ENCODE measurements around the gene ADAP1.

Gene ADAP1

DNA sequence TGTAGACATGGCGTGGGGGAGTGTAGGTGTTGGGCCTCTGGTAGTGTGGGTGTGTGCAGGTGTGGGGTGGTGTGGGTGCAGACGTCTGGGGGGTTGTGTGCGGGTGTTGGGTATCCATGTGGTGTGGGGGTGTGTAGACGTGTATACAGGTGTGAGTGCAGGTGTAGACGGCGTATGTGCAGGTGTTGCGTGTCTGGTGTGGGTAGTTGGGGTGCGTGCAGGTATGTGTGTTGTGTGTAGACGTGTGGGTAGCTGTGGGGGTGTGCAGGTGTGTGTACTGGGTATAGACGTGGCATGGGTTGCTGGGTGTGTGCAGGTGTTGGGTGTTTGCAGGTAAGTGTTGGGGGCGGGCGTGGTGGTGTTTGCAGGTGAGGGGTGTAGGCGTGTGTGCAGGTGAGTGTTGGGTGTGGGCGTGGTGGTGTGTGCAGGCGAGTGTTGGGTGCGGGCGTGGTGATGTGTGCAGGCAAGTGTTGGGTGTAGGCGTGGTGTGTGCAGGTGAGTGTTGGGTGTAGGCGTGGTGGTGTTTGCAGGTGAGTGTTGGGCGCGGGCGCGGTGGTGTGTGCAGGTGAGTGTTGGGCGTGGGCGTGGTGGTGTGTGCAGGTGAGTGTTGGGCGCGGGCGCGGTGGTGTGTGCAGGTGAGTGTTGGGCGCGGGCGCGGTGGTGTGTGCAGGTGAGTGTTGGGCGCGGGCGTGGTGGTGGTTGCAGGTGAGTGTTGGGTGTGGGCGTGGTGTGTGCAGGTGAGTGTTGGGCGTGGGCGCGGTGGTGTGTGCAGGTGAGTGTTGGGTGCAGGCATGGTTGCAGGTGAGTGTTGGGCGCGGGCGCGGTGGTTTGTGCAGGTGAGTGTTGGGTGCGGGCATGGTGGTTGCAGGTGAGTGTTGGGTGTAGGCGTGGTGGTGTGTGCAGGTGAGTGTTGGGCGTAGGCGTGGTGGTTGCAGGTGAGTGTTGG is 61.6 kb downstream of the ADAP1 start:
- DNase-seq, result no peak

DNA sequence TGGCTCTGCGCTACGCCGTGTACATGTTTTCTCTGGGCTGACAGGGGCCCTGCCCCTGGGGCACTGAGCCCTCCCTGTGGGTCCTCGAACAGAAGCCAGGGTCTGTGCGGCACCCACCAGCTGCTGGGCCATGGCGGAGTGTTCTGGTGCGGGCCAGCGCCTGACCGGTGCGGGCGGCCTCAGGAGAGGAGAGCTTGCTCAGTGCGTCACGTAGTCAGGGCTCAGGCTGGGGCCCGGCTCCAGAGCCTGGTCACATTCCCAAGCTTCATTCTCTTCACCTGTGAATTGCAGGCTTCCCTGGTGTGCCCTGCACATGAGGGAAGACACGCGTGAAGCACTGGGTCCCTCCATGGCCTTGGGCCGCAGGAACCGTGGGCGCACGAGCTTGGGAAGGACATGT is 62.7 kb downstream of the ADAP1 start:
- DNase-seq, result no peak

- DNase-seq, result no peak
These were observed 63.2 kb downstream of the ADAP1 start for GRCh38 chr7:891291-891690.

GRCh38 chr7:890868-891267 is 63.6 kb downstream of the ADAP1 start:
- DNase-seq, result no peak

DNA sequence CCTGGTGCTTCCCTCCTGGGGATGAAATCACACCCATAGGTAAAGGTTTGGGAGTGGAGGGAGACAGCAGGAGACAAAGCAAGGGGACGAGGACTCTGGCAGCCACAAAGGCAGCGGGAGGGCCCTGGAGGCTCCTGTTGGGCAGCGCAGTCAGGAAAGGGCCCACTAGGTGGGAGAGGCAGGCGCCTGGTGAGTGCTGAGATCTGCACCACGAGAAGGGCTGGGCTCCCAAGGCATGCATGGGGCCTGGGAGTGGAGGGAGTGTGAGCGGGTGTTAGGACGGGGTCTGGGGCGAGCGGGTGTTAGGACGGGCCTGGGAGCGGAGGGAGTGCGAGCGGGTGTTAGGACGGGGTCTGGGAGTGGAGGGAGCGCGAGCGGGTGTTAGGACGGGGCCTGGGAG is 65.1 kb downstream of the ADAP1 start:
- DNase-seq, result no peak

DNA sequence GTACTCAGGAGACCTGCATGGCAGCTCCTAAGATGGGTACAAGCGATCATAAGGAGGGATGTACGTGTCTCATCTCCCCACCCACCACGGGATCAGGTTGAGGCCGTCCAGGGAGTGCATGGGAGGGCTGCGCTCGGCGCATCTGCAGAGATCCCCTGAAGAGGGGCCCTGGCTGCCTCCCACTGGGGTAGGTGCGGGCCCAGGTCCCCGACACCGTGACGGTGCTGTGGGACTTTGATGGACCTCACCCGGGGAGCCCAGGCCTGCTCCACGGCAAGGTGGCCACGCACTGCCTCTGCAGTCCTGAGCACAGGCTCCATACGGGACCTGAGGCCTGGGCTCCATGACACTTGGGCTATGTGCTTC is 65.5 kb downstream of the ADAP1 start:
- DNase-seq, result no peak

GRCh38 chr7:888081-889024 is 66.1 kb downstream of the ADAP1 start:
- DNase-seq, result no peak

- no peak for DNase-seq
These were observed 67.0 kb downstream of the ADAP1 start for GRCh38 chr7:887488-887820.

- no peak for DNase-seq
These were observed 67.6 kb downstream of the ADAP1 start for GRCh38 chr7:886626-887487.

DNA sequence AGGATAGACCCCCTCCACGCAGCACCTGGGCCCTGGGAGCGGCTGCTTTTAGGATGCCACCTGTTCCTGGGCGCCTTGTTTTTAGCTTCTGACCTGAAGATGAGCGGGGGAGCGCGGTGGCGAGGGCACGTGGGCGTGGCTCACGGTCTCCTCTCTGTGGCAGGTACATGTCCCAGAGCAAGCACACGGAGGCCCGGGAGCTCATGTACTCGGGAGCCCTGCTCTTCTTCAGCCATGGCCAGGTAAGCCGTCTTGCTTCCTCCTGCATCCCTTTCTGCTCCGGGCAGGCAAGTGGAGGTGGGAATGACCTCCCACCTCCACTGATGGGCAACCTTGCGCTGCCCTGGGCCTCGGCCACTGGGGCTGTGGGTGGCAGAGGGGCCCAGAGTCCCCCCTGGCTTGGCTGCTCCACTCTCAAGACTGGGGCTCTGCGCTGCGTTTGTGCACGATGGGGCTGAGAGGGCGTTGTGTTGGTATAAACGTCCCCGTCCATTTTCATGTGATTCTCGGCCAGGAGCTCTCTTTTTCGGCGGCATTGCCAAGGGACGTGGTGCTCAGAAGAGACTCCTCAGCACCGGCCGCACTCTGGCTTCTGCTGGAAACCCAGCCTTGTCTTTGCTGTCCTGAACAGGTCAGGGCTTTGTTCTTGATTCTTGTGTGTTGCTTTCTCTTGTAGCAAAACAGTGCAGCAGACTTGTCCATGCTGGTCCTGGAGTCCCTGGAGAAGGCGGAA is 68.4 kb downstream of the ADAP1 start:
- DNase-seq, result no peak

DNA sequence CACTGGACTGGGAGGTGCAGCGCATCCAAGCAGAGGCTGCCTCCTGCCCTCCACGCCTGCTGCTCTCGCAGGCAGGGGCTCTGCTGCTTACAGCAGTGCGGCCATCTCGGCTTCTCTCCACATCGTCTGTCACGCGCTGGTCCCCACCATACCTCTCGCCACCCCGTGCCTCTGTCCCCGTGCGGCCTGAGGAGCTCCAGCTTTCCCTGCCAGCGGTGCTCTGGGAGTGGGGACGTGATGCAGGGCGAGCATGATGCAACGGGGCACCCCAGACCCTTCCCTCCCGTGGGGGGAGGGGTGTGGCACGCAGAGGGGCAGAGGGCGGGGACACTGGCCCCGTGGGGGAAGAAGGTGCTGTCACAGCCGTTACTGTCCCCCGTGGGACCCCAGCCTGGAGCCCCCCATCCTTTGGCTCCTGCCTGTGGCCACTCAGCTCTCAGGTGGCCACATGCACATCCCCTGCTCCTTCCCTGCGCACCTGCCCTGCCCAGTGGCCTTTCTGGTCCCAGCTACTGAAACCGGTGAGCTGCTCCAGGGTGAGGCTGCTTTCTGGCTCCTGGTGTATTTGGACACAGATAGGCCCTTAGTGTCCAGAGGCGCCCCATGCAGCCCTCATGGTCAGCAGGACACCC is 69.1 kb downstream of the ADAP1 start:
- DNase-seq, result no peak

GRCh38 chr7:884191-885003 is 70.1 kb downstream of the ADAP1 start:
- DNase-seq, result no peak

DNA sequence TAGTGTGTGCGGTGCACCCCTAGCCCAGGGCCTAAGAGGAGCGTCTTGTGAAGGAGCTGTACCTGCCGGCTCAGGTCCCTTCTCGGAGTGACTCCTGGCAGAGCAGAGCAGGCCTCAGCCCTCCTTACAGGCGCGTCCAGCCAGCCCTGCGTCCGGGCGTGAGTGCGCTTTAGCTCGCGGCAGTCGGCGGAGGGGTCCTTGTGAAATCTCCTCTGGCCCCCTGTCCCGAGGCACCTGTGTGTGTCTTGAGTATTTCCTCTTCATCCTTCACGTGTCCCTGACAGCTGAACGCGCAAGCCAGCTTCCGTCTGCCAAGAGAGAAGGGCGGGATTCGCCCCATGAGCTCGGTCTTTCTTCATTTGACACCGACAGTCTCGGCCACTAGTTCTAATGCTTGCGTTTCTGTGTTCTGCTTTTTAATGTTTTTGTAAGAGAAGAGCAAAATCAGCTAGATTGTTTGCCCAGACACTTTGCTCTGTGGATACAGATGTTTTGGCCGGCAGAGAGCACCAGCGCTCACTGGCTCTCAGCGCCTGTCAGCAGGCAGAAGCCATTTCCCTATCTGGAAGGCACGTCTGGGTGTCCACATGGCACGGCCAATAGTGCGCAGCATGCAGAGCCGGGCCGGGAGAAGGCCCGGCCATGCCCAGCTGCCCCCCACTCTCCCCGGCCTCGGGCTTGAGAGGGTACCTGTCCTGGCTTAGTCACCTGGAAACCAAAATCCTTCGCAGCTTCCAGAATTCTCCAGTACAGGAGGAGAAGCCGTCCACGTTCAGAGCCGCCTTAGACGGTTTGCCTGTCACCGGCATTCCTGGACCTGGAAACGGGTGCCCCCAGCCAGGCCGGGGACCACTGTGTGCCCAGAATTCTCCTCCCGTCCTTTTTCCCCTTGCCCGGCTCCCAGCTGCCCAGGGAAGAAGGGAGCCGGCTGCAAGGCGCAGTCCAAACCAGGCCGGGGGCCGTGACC is 71.1 kb downstream of the ADAP1 start:
- no peak for DNase-seq

- no peak for DNase-seq
These were observed 72.0 kb downstream of the ADAP1 start for GRCh38 chr7:882336-883035.

GRCh38 chr7:881441-882234 is 72.8 kb downstream of the ADAP1 start:
- no peak for DNase-seq

- DNase-seq, result no peak
These were observed 74.0 kb downstream of the ADAP1 start for GRCh38 chr7:880450-880849.

- DNase-seq, result no peak
These were observed 74.8 kb downstream of the ADAP1 start for GRCh38 chr7:879706-880105.

DNA sequence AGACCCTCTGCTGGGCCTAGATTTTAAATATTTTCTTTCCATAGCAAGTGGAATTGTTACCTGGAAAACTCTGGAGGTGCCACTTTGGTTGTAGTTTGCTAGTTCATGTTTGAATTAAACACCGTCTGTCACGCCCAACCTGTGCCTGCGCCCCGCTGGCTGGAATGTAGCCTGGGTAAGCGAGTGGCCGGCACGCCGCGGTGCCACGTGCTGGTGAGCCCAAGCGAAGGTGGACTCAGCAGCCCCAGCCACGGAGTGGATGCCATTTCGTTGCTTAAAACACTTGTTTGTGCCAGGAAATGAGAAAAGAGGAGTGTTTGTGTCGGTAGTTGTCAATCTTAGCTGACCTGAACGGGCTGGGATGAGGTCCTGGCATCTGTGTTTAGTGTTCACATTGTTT is 75.4 kb downstream of the ADAP1 start:
- DNase-seq, result no peak
